Effector memory CD8-positive, alpha-beta T cell (primary cell): ENCODE results near the gene MARCHF4.
A peak's percentile ranks its signal among the peaks of the same experiment; 100 is the strongest.
"Not testable (repeated sequence)": the region's sequence is repeated elsewhere in the genome, so short reads cannot be mapped to it uniquely, and the experiment has no call there.

ENCODE experiments used
- ATAC-seq: fragments of 150-1000 bp; cut with Tn5 transposase; replicated peaks from 2 replicates; pipeline ENCODE4 v1.10.0; 2021; ENCODE audit warnings: mild to moderate bottlenecking, moderate library complexity
- DNase-seq, 3 experiments: peaks; one replicate each; pipeline ENCODE4 v3.0.0; 2021
- H3K27ac Mint-ChIP-seq, 2 donors: one replicate each; pipeline ENCODE4 v1.8.0; 2022; ENCODE audit warnings: mild to moderate bottlenecking in 2 of 2, mixed read lengths in 2 of 2, moderate library complexity in 2 of 2
- H3K27me3 Mint-ChIP-seq, 2 donors: one replicate each; pipeline ENCODE4 v1.8.0; 2022; ENCODE audit warnings: mixed read lengths in 2 of 2
- H3K36me3 Mint-ChIP-seq: one replicate; pipeline ENCODE4 v1.8.0; 2022; ENCODE audit warnings: mild to moderate bottlenecking, moderate library complexity, mixed read lengths; ENCODE audit not compliant: insufficient read depth
- H3K4me1 Mint-ChIP-seq, 2 donors: one replicate each; pipeline ENCODE4 v1.8.0; 2022; ENCODE audit warnings: low read depth in 2 of 2, mixed read lengths in 2 of 2
- H3K4me3 Mint-ChIP-seq, 2 donors: one replicate each; pipeline ENCODE4 v1.8.0; 2022; ENCODE audit warnings: mild to moderate bottlenecking in 2 of 2, mixed read lengths in 2 of 2, moderate library complexity in 2 of 2
- H3K9me3 Mint-ChIP-seq, 2 donors: one replicate each; pipeline ENCODE4 v1.8.0; 2022; ENCODE audit warnings: mixed read lengths in 2 of 2

The MARCHF4 gene

GRCh38 chr2:216405588-216405987 lies 33.3 kb upstream of the MARCHF4 start:
- no peaks in the 10 kb centered on the region for H3K4me1 Mint-ChIP-seq
- no peak for DNase-seq
- no peak overlapping the region for H3K4me3 Mint-ChIP-seq
- no peaks in the 10 kb centered on the region for H3K36me3 Mint-ChIP-seq
- peaks cover 6 to 23% of the 10 kb centered on the region in 2 donors for H3K27me3 Mint-ChIP-seq
- no peak for ATAC-seq
- no peak overlapping the region for H3K27ac Mint-ChIP-seq
- H3K9me3 Mint-ChIP-seq, result no peaks in the 10 kb centered on the region

- DNase-seq (peak; percentile 34 to 42 (median 39)), ATAC-seq (peak; percentile 73)
- Mint-ChIP-seq H3K9me3 (no peaks in the 10 kb centered on the region), H3K36me3 (no peaks in the 10 kb centered on the region), H3K27ac (no peak overlapping the region), H3K27me3 (peaks cover 6 to 23% of the 10 kb centered on the region in 2 donors), H3K4me1 (no peaks in the 10 kb centered on the region), H3K4me3 (no peak overlapping the region)
Observed at GRCh38 chr2:216404010-216404618, 31.8 kb upstream of the MARCHF4 start.

GRCh38 chr2:216402751-216403150 lies 30.5 kb upstream of the MARCHF4 start:
- DNase-seq, result no peak
- peaks cover 6 to 20% of the 10 kb centered on the region in 2 donors for H3K27me3 Mint-ChIP-seq
- H3K36me3 Mint-ChIP-seq, result no peaks in the 10 kb centered on the region
- H3K4me3 Mint-ChIP-seq, result no peak overlapping the region
- H3K27ac Mint-ChIP-seq, result no peak overlapping the region
- ATAC-seq, result no peak
- no peaks in the 10 kb centered on the region for H3K4me1 Mint-ChIP-seq
- H3K9me3 Mint-ChIP-seq, result no peaks in the 10 kb centered on the region

- Mint-ChIP-seq H3K36me3 (no peaks in the 10 kb centered on the region), H3K4me3 (no peak overlapping the region), H3K4me1 (peaks cover 0 to 6% of the 10 kb centered on the region in 2 donors), H3K27me3 (peaks cover 7 to 13% of the 10 kb centered on the region in 2 donors), H3K27ac (no peak overlapping the region), H3K9me3 (no peaks in the 10 kb centered on the region)
- DNase-seq, result no peak
- no peak for ATAC-seq
Observed at GRCh38 chr2:216399621-216400020, 27.3 kb upstream of the MARCHF4 start.

GRCh38 chr2:216394881-216395280 lies 22.6 kb upstream of the MARCHF4 start:
- Mint-ChIP-seq H3K27me3 (peaks cover 14 to 22% of the 10 kb centered on the region in 2 donors), H3K4me1 (peaks cover 0 to 7% of the 10 kb centered on the region in 2 donors), H3K4me3 (no peak overlapping the region), H3K36me3 (no peaks in the 10 kb centered on the region), H3K27ac (no peak overlapping the region), H3K9me3 (no peaks in the 10 kb centered on the region)
- ATAC-seq (no peak), DNase-seq (no peak)

GRCh38 chr2:216392945-216393840 lies 20.9 kb upstream of the MARCHF4 start:
- Mint-ChIP-seq H3K4me3 (no peak overlapping the region), H3K27ac (no peak overlapping the region), H3K36me3 (no peaks in the 10 kb centered on the region), H3K4me1 (peaks cover 8 to 12% of the 10 kb centered on the region in 2 donors), H3K9me3 (no peaks in the 10 kb centered on the region), H3K27me3 (peaks cover 14 to 22% of the 10 kb centered on the region in 2 donors)
- DNase-seq (no peak), ATAC-seq (no peak)

GRCh38 chr2:216392018-216392562 lies 19.8 kb upstream of the MARCHF4 start:
- Mint-ChIP-seq H3K27ac (no peak overlapping the region), H3K4me3 (no peak overlapping the region), H3K4me1 (peaks cover 10 to 12% of the 10 kb centered on the region in 2 donors), H3K36me3 (no peaks in the 10 kb centered on the region), H3K27me3 (peaks cover 14 to 22% of the 10 kb centered on the region in 2 donors), H3K9me3 (no peaks in the 10 kb centered on the region)
- DNase-seq (no peak), ATAC-seq (no peak)

GRCh38 chr2:216391401-216391800 lies 19.1 kb upstream of the MARCHF4 start:
- Mint-ChIP-seq H3K27me3 (peaks cover 14 to 22% of the 10 kb centered on the region in 2 donors), H3K4me1 (peaks cover 10 to 12% of the 10 kb centered on the region in 2 donors), H3K4me3 (no peak overlapping the region), H3K9me3 (no peaks in the 10 kb centered on the region), H3K27ac (no peak overlapping the region), H3K36me3 (no peaks in the 10 kb centered on the region)
- ATAC-seq, result no peak
- no peak for DNase-seq

GRCh38 chr2:216389570-216389969 lies 17.3 kb upstream of the MARCHF4 start:
- Mint-ChIP-seq H3K27ac (no peak overlapping the region), H3K36me3 (no peaks in the 10 kb centered on the region), H3K4me3 (no peak overlapping the region), H3K9me3 (no peaks in the 10 kb centered on the region), H3K4me1 (peaks cover 5 to 10% of the 10 kb centered on the region in 2 donors), H3K27me3 (peaks cover under 1 to 26% of the 10 kb centered on the region in 2 donors)
- ATAC-seq (no peak), DNase-seq (no peak)

- Mint-ChIP-seq H3K4me3 (no peak overlapping the region), H3K4me1 (peaks cover 5 to 10% of the 10 kb centered on the region in 2 donors), H3K9me3 (no peaks in the 10 kb centered on the region), H3K36me3 (no peaks in the 10 kb centered on the region), H3K27me3 (peaks cover 0 to 17% of the 10 kb centered on the region in 2 donors), H3K27ac (peak overlapping the region in 1 of 2 donors; percentile 9)
- DNase-seq (no peak), ATAC-seq (peak; percentile 71)
Observed at GRCh38 chr2:216388046-216388884, 16.0 kb upstream of the MARCHF4 start.

- no peak for DNase-seq
- Mint-ChIP-seq H3K27ac (no peak overlapping the region), H3K27me3 (peaks cover 0 to 11% of the 10 kb centered on the region in 2 donors), H3K36me3 (no peaks in the 10 kb centered on the region), H3K4me3 (no peak overlapping the region), H3K4me1 (peaks cover 5 to 10% of the 10 kb centered on the region in 2 donors), H3K9me3 (no peaks in the 10 kb centered on the region)
- no peak for ATAC-seq
Observed at GRCh38 chr2:216387262-216387661, 15.0 kb upstream of the MARCHF4 start.

- Mint-ChIP-seq H3K9me3 (no peaks in the 10 kb centered on the region), H3K36me3 (no peaks in the 10 kb centered on the region), H3K4me3 (no peak overlapping the region), H3K4me1 (peaks cover 5 to 10% of the 10 kb centered on the region in 2 donors), H3K27me3 (peaks cover 0 to 11% of the 10 kb centered on the region in 2 donors), H3K27ac (no peak overlapping the region)
- ATAC-seq (no peak), DNase-seq (no peak)
Observed at GRCh38 chr2:216385478-216385877, 13.2 kb upstream of the MARCHF4 start.

GRCh38 chr2:216384409-216384808 lies 12.1 kb upstream of the MARCHF4 start:
- H3K36me3 Mint-ChIP-seq, H3K27ac Mint-ChIP-seq, H3K9me3 Mint-ChIP-seq, H3K4me3 Mint-ChIP-seq, DNase-seq, ATAC-seq: not testable (repeated sequence)
- Mint-ChIP-seq H3K4me1 (peaks cover 5 to 10% of the 10 kb centered on the region in 2 donors), H3K27me3 (peaks cover 3 to 11% of the 10 kb centered on the region in 2 donors)
